Rectal smooth muscle tissue (tissue), 1 donor: ENCODE data around the gene ARHGDIB.
A peak's percentile ranks its signal among the peaks of the same experiment; 100 is the strongest.

ENCODE experiments used
- H3K27ac ChIP-seq: one replicate; pipeline ENCODE4 v1.7.0; 2013; ENCODE audit warnings: low read depth, low read length, inconsistent platforms
- H3K27me3 ChIP-seq: one replicate; pipeline ENCODE4 v1.7.0; 2013; ENCODE audit warnings: low read length; ENCODE audit not compliant: control insufficient read depth, insufficient read depth
- H3K36me3 ChIP-seq: one replicate; pipeline ENCODE4 v1.7.0; 2013; ENCODE audit warnings: low read length; ENCODE audit not compliant: control insufficient read depth, insufficient read depth
- H3K4me1 ChIP-seq: one replicate; pipeline ENCODE4 v1.7.0; 2013; ENCODE audit warnings: low read length; ENCODE audit not compliant: control insufficient read depth, insufficient read depth
- H3K4me3 ChIP-seq: one replicate; pipeline ENCODE4 v1.7.0; 2013; ENCODE audit warnings: low read length
- H3K9ac ChIP-seq: one replicate; pipeline ENCODE4 v1.7.0; 2013; ENCODE audit warnings: low read length

Gene ARHGDIB

GRCh38 chr12:14896521-14897169 is 64.8 kb downstream of the ARHGDIB start:
- Histone ChIP-seq H3K4me3 (no peak overlapping the region), H3K36me3 (no peaks in the 10 kb centered on the region), H3K4me1 (peaks cover 14% of the 10 kb centered on the region), H3K27me3 (no peaks in the 10 kb centered on the region), H3K9ac (no peak overlapping the region), H3K27ac (peak overlapping the region; percentile 45)

GRCh38 chr12:14893506-14894250 is 67.7 kb downstream of the ARHGDIB start:
- Histone ChIP-seq H3K27ac (peak overlapping the region; percentile 68), H3K36me3 (no peaks in the 10 kb centered on the region), H3K27me3 (no peaks in the 10 kb centered on the region), H3K9ac (no peak overlapping the region), H3K4me1 (peaks cover 12% of the 10 kb centered on the region), H3K4me3 (no peak overlapping the region)

DNA sequence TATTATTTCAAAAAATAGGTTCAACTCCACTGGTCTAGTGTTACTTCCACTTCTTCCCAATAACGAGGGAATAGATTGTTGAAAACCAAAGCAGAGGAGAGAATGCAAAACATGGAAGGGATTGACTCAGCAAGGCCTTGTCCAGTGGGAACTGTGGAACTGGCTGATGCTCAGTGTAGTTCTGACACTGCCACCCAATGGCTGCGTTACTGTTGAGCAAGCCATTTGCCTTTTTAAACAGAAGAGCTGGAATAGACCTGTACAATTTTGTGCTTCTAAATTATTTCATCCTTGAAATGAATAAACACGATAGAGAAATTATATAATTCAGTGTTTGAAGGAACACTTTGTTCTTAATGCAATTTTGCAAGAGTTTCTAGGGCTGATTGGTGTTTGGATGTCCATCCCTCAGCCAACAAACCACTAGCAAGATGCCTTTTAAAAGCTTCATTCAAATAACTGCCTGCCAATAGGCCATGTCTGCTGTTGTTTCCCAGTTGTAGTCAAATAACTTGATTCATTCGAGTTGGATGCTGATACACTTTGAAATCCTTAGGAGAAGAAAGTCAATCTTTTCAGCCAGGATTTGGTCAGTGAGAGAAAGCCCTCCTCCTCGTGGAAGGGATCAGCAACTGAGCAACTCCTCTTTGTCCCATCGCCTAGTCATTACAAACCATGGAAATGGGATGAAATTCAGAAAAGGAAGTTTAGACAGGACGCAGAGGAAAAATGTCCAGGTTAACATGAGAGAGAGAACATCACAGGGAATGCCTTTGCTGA is 68.5 kb downstream of the ARHGDIB start:
- Histone ChIP-seq H3K27me3 (no peaks in the 10 kb centered on the region), H3K4me1 (peaks cover 12% of the 10 kb centered on the region), H3K36me3 (no peaks in the 10 kb centered on the region), H3K9ac (no peak overlapping the region), H3K27ac (peak overlapping the region; percentile 58), H3K4me3 (no peak overlapping the region)
